Astrocyte (in vitro differentiated cells and primary cell): ENCODE measurements around the gene GAD2. TPM values are rescaled to one million over a fixed set of nuclear protein-coding genes. Genes with fewer than 3 reads are reported as not detected.

Experiments
- DNase-seq: peaks from one replicate; pipeline ENCODE4 v3.0.0-alpha.2; 2010; ENCODE audit warnings: low read depth
- FAIRE-seq: peaks from 2 replicates; lab custom pipeline; 2011; peaks lifted over from hg19 to GRCh38; lab: Jason Lieb, UNC
- H2AFZ ChIP-seq: 2 replicates; pipeline ENCODE4 v1.6.0; 2012; ENCODE audit warnings: low read depth, low read length, inconsistent platforms
- H3K27ac ChIP-seq: 2 replicates; pipeline ENCODE4 v1.5.1; 2011; ENCODE audit warnings: low read depth, low read length, inconsistent platforms
- H3K27me3 ChIP-seq: 2 replicates; pipeline ENCODE4 v1.6.0; 2011; ENCODE audit warnings: low read length, inconsistent platforms; ENCODE audit not compliant: insufficient read depth
- H3K36me3 ChIP-seq: 2 replicates; pipeline ENCODE4 v1.5.1; 2011; ENCODE audit warnings: low read length, inconsistent platforms; ENCODE audit not compliant: insufficient read depth
- H3K4me1 ChIP-seq: 2 replicates; pipeline ENCODE4 v1.5.1; 2011; ENCODE audit warnings: low read length, inconsistent platforms; ENCODE audit not compliant: insufficient read depth
- H3K4me2 ChIP-seq: 2 replicates; pipeline ENCODE4 v1.6.0; 2012; ENCODE audit warnings: low read length, inconsistent platforms
- H3K4me3 ChIP-seq: 2 replicates; pipeline ENCODE4 v1.5.1; 2011; ENCODE audit warnings: low read depth, mild to moderate bottlenecking, low read length, inconsistent platforms; ENCODE audit not compliant: insufficient read depth
- H3K79me2 ChIP-seq: 2 replicates; pipeline ENCODE4 v1.6.0; 2012; ENCODE audit warnings: mild to moderate bottlenecking, low read length, inconsistent platforms; ENCODE audit not compliant: insufficient read depth
- H3K9ac ChIP-seq: 2 replicates; pipeline ENCODE4 v1.6.0; 2012; ENCODE audit warnings: mild to moderate bottlenecking, low read length, inconsistent platforms
- H3K9me3 ChIP-seq: 2 replicates; pipeline ENCODE4 v1.5.1; 2012; ENCODE audit warnings: low read depth, mild to moderate bottlenecking, low read length, inconsistent platforms; ENCODE audit not compliant: insufficient read depth
- H4K20me1 ChIP-seq: 2 replicates; pipeline ENCODE4 v1.6.0; 2012; ENCODE audit warnings: low read length, inconsistent platforms; ENCODE audit not compliant: insufficient read depth
- H3K27ac Mint-ChIP-seq: one replicate; pipeline ENCODE4 v1.8.0; 2021; ENCODE audit warnings: mild to moderate bottlenecking, mixed read lengths; ENCODE audit not compliant: unreplicated experiment
- H3K27me3 Mint-ChIP-seq: one replicate; pipeline ENCODE4 v1.8.0; 2021; ENCODE audit warnings: low read depth, mixed read lengths; ENCODE audit not compliant: unreplicated experiment
- H3K36me3 Mint-ChIP-seq: one replicate; pipeline ENCODE4 v1.8.0; 2021; ENCODE audit warnings: low read depth, mixed read lengths; ENCODE audit not compliant: unreplicated experiment
- H3K4me1 Mint-ChIP-seq: one replicate; pipeline ENCODE4 v1.8.0; 2021; ENCODE audit warnings: low read depth, mixed read lengths; ENCODE audit not compliant: unreplicated experiment
- H3K4me3 Mint-ChIP-seq: one replicate; pipeline ENCODE4 v1.8.0; 2021; ENCODE audit warnings: mild to moderate bottlenecking, moderate library complexity, mixed read lengths; ENCODE audit not compliant: unreplicated experiment
- H3K9me3 Mint-ChIP-seq: one replicate; pipeline ENCODE4 v1.8.0; 2021; ENCODE audit warnings: mild to moderate bottlenecking, mixed read lengths; ENCODE audit not compliant: unreplicated experiment
- CTCF ChIP-seq: IDR thresholded peaks from 2 replicates; pipeline ENCODE4 v1.5.1; 2011; ENCODE audit warnings: low read depth, mild to moderate bottlenecking, inconsistent platforms, low read length, moderate library complexity; ENCODE audit not compliant: insufficient read depth
- EZH2 ChIP-seq: IDR thresholded peaks from 2 replicates; pipeline ENCODE4 v1.6.1; 2012; ENCODE audit warnings: mild to moderate bottlenecking, low read length, inconsistent platforms; ENCODE audit not compliant: insufficient read depth
- total RNA-seq: library from RNA; stranded (reverse); gene quantifications from 2 replicates; pipeline ENCODE4 v1.2.1, GENCODE V29; 2021

The GAD2 gene
- total RNA-seq, 1 donor from 2014 or later, result not detected

GRCh38 chr10:26173837-26174236, 42.7 kb upstream of the GAD2 start:
- DNase-seq (no peak), FAIRE-seq (no peak)
- no peaks in the 10 kb centered on the region for H3K36me3 ChIP-seq
- H2AFZ ChIP-seq, result no peak overlapping the region
- no peaks in the 10 kb centered on the region for H3K9me3 Mint-ChIP-seq
- H3K4me1 Mint-ChIP-seq, result peaks cover 18% of the 10 kb centered on the region
- no peak overlapping the region for H3K4me3 ChIP-seq
- H3K36me3 Mint-ChIP-seq, result no peaks in the 10 kb centered on the region
- H3K4me2 ChIP-seq, result no peak overlapping the region
- TF ChIP-seq CTCF, result no peak
- no peak for TF ChIP-seq EZH2
- peaks cover 4% of the 10 kb centered on the region for H3K9me3 ChIP-seq
- H3K9ac ChIP-seq, result no peak overlapping the region
- H3K4me1 ChIP-seq, result no peaks in the 10 kb centered on the region
- peaks cover 7% of the 10 kb centered on the region for H3K27me3 Mint-ChIP-seq
- no peak overlapping the region for H3K27ac ChIP-seq
- no peaks in the 10 kb centered on the region for H4K20me1 ChIP-seq
- no peak overlapping the region for H3K4me3 Mint-ChIP-seq
- no peak overlapping the region for H3K27ac Mint-ChIP-seq
- no peaks in the 10 kb centered on the region for H3K27me3 ChIP-seq
- H3K79me2 ChIP-seq, result no peaks in the 10 kb centered on the region

GRCh38 chr10:26177341-26177740, 39.2 kb upstream of the GAD2 start:
- H2AFZ ChIP-seq, result no peak overlapping the region
- H3K27me3 ChIP-seq, result no peaks in the 10 kb centered on the region
- H3K27ac Mint-ChIP-seq, result no peak overlapping the region
- no peaks in the 10 kb centered on the region for H3K9me3 Mint-ChIP-seq
- no peaks in the 10 kb centered on the region for H3K36me3 Mint-ChIP-seq
- H3K9ac ChIP-seq, result no peak overlapping the region
- no peak overlapping the region for H3K4me2 ChIP-seq
- DNase-seq, result no peak
- H3K4me3 ChIP-seq, result no peak overlapping the region
- TF ChIP-seq EZH2 (no peak), CTCF (no peak)
- no peaks in the 10 kb centered on the region for H3K4me1 Mint-ChIP-seq
- H3K27ac ChIP-seq, result no peak overlapping the region
- no peak overlapping the region for H3K4me3 Mint-ChIP-seq
- peaks cover 7% of the 10 kb centered on the region for H3K27me3 Mint-ChIP-seq
- H3K36me3 ChIP-seq, result no peaks in the 10 kb centered on the region
- peaks cover 4% of the 10 kb centered on the region for H3K9me3 ChIP-seq
- H3K4me1 ChIP-seq, result no peaks in the 10 kb centered on the region
- no peaks in the 10 kb centered on the region for H3K79me2 ChIP-seq
- FAIRE-seq, result no peak
- H4K20me1 ChIP-seq, result no peaks in the 10 kb centered on the region

GRCh38 chr10:26194275-26194674, 22.3 kb upstream of the GAD2 start:
- Histone ChIP-seq H3K36me3 (no peaks in the 10 kb centered on the region), H3K4me1 (no peaks in the 10 kb centered on the region), H3K27ac (no peak overlapping the region), H4K20me1 (no peaks in the 10 kb centered on the region), H3K4me2 (no peak overlapping the region), H3K4me3 (no peak overlapping the region), H3K27me3 (no peaks in the 10 kb centered on the region), H3K9ac (no peak overlapping the region), H3K9me3 (peaks cover 3% of the 10 kb centered on the region), H3K79me2 (no peaks in the 10 kb centered on the region), H2AFZ (no peak overlapping the region)
- Mint-ChIP-seq H3K4me1 (no peaks in the 10 kb centered on the region), H3K27me3 (no peaks in the 10 kb centered on the region), H3K4me3 (no peak overlapping the region), H3K36me3 (no peaks in the 10 kb centered on the region), H3K27ac (no peak overlapping the region), H3K9me3 (no peaks in the 10 kb centered on the region)
- TF ChIP-seq EZH2, result no peak
- no peak for TF ChIP-seq CTCF
- DNase-seq (no peak), FAIRE-seq (no peak)
